ENCODE data around the gene RHPN2. TPM values are rescaled to one million over a fixed set of nuclear protein-coding genes. Genes with fewer than 3 reads are reported as not detected.

RHPN2 gene
- total and polyA plus RNA-seq, 2 experiments from 2014 or later, result 15.7 to 29.6 TPM

DNA sequence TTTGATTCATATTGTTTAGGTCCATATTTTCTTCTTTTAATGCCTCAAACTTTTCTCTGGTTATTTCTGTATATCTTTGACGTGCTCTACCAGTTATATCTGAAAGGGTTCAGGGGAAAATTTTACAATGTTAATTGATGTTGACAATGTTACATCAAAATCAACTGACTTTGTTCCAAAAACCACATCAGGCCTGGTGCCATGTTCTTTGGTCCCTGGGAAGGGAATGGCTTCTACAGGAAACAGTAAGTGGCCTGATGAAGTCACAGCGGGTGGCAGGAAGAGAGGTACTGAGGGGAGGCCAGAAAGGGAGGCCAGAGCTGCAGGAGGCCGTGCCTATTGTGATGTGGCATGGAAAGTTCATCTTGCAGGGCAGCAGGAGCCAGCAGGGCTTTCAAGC is 131.1 kb downstream of the RHPN2 start:
- no peaks in the 10 kb centered on the region for H3K36me3 ChIP-seq (ENCODE audit: insufficient read depth)
- Mint-ChIP-seq H3K9me3 (no peaks in the 10 kb centered on the region), H3K27ac (no peak overlapping the region), H3K27me3 (ENCODE audit: insufficient read depth, low read depth, poor library complexity) (peaks cover 6% of the 10 kb centered on the region), H3K4me1 (no peaks in the 10 kb centered on the region; the same call in 2 of the 3 replicates), H3K4me3 (no peak overlapping the region), H3K36me3 (ENCODE audit: low read depth) (peaks cover 48% of the 10 kb centered on the region)
- no peaks in the 10 kb centered on the region for H3F3A ChIP-seq (replicated peaks; ENCODE audit: low read depth)
- no peaks in the 10 kb centered on the region for H3K27me3 ChIP-seq (ENCODE audit: insufficient read depth)
- no peak overlapping the region for H3K4me3 ChIP-seq
- no peaks in the 10 kb centered on the region for H3K9me2 ChIP-seq (ENCODE audit: insufficient read depth)
- TF ChIP-seq CREB1 (CRISPR knock-in tag; IDR thresholded peaks at IDR 0.05; ENCODE audit: low read depth) (no peak), EZH2phosphoT487 (IDR thresholded peaks at IDR 0.05; ENCODE audit: unreplicated experiment) (no peak), ZNF331 (CRISPR knock-in tag; IDR thresholded peaks at IDR 0.05; ENCODE audit: low read depth) (no peak)
- H3K4me2 ChIP-seq, result no peak overlapping the region
- no peaks in the 10 kb centered on the region for H3K79me2 ChIP-seq (replicated peaks; ENCODE audit: insufficient read depth)
- ATAC-seq (no peak), DNase-seq (ENCODE audit: low spot score) (no peak)
- H3K4me1 ChIP-seq (ENCODE audit: insufficient read depth), result no peaks in the 10 kb centered on the region
- no peak overlapping the region for H3K27ac ChIP-seq (ENCODE audit: low read depth)
- no peak overlapping the region for H2AFZ ChIP-seq
- H4K20me1 ChIP-seq (replicated peaks; ENCODE audit: insufficient read depth), result no peaks in the 10 kb centered on the region

DNA sequence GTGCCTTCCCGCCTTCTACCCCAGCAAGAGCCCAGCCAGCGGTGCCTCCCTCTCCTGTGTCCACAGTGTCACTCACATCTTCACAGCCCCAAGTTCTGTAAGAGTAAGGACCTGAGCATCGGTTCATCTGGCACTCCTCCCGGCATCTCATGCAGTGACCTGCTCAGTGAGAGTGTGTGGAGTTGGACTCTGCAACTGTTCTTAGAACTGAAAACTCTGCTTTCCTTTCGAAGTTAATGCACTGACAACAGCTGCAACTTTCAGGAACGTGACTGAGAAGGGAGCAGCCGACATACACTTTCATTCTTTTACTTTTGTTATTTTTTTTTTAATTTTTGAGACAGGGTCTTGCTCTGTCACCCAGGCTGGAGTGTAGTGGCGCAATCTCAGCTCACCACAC is 134.1 kb downstream of the RHPN2 start:
- Mint-ChIP-seq H3K9me3 (peaks cover 4% of the 10 kb centered on the region; the same call in 2 of the 3 replicates), H3K36me3 (ENCODE audit: low read depth) (peaks cover 40% of the 10 kb centered on the region)

GRCh38 chr19:32928806-32929205 is 135.9 kb downstream of the RHPN2 start:
- Mint-ChIP-seq H3K36me3 (ENCODE audit: low read depth) (peaks cover 37% of the 10 kb centered on the region), H3K4me1 (no peaks in the 10 kb centered on the region; the same call in 2 of the 3 replicates), H3K27ac (no peak overlapping the region), H3K27me3 (ENCODE audit: insufficient read depth, low read depth, poor library complexity) (peaks cover 5% of the 10 kb centered on the region), H3K4me3 (no peak overlapping the region), H3K9me3 (peaks cover 4% of the 10 kb centered on the region; the same call in 2 of the 3 replicates)
- no peaks in the 10 kb centered on the region for H4K20me1 ChIP-seq (replicated peaks; ENCODE audit: insufficient read depth)
- H3F3A ChIP-seq (replicated peaks; ENCODE audit: low read depth), result no peaks in the 10 kb centered on the region
- H3K79me2 ChIP-seq (replicated peaks; ENCODE audit: insufficient read depth), result no peaks in the 10 kb centered on the region
- H3K36me3 ChIP-seq (ENCODE audit: insufficient read depth), result no peaks in the 10 kb centered on the region; the same call in 1 of the 2 replicates
- no peaks in the 10 kb centered on the region for H3K4me1 ChIP-seq (ENCODE audit: insufficient read depth)
- ATAC-seq (no peak), DNase-seq (ENCODE audit: low spot score) (no peak)
- no peak overlapping the region for H3K27ac ChIP-seq (ENCODE audit: low read depth)
- no peak overlapping the region for H3K4me3 ChIP-seq
- H3K9me2 ChIP-seq (ENCODE audit: insufficient read depth), result no peaks in the 10 kb centered on the region
- H3K27me3 ChIP-seq (ENCODE audit: insufficient read depth), result no peaks in the 10 kb centered on the region
- no peak overlapping the region for H3K4me2 ChIP-seq
- no peak overlapping the region for H2AFZ ChIP-seq
- no peak for TF ChIP-seq NANOG (IDR thresholded peaks at IDR 0.05; ENCODE audit: borderline replicate concordance)
- no peak for TF ChIP-seq POLR2AphosphoS5 (IDR thresholded peaks at IDR 0.05; ENCODE audit: low read depth)
- TF ChIP-seq, protein P1, sequence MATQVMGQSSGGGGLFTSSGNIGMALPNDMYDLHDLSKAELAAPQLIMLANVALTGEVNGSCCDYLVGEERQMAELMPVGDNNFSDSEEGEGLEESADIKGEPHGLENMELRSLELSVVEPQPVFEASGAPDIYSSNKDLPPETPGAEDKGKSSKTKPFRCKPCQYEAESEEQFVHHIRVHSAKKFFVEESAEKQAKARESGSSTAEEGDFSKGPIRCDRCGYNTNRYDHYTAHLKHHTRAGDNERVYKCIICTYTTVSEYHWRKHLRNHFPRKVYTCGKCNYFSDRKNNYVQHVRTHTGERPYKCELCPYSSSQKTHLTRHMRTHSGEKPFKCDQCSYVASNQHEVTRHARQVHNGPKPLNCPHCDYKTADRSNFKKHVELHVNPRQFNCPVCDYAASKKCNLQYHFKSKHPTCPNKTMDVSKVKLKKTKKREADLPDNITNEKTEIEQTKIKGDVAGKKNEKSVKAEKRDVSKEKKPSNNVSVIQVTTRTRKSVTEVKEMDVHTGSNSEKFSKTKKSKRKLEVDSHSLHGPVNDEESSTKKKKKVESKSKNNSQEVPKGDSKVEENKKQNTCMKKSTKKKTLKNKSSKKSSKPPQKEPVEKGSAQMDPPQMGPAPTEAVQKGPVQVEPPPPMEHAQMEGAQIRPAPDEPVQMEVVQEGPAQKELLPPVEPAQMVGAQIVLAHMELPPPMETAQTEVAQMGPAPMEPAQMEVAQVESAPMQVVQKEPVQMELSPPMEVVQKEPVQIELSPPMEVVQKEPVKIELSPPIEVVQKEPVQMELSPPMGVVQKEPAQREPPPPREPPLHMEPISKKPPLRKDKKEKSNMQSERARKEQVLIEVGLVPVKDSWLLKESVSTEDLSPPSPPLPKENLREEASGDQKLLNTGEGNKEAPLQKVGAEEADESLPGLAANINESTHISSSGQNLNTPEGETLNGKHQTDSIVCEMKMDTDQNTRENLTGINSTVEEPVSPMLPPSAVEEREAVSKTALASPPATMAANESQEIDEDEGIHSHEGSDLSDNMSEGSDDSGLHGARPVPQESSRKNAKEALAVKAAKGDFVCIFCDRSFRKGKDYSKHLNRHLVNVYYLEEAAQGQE (IDR thresholded peaks at IDR 0.05; ENCODE audit: unreplicated experiment), result no peak
- TF ChIP-seq ZNF331 (CRISPR knock-in tag; IDR thresholded peaks at IDR 0.05; ENCODE audit: low read depth), result no peak
- no peak for TF ChIP-seq STAT1 (IDR thresholded peaks at IDR 0.05; ENCODE audit: unreplicated experiment)
- TF ChIP-seq, protein P2, sequence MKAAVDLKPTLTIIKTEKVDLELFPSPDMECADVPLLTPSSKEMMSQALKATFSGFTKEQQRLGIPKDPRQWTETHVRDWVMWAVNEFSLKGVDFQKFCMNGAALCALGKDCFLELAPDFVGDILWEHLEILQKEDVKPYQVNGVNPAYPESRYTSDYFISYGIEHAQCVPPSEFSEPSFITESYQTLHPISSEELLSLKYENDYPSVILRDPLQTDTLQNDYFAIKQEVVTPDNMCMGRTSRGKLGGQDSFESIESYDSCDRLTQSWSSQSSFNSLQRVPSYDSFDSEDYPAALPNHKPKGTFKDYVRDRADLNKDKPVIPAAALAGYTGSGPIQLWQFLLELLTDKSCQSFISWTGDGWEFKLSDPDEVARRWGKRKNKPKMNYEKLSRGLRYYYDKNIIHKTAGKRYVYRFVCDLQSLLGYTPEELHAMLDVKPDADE (IDR thresholded peaks at IDR 0.05), result no peak
- no peak for TF ChIP-seq CREB1 (CRISPR knock-in tag; IDR thresholded peaks at IDR 0.05; ENCODE audit: low read depth)
- TF ChIP-seq JUNB (IDR thresholded peaks at IDR 0.05; ENCODE audit: unreplicated experiment), result no peak
- TF ChIP-seq EZH2 (IDR thresholded peaks at IDR 0.05; ENCODE audit: low read depth, unreplicated experiment), result no peak
- TF ChIP-seq ZNF114 (CRISPR knock-in tag; IDR thresholded peaks at IDR 0.05), result no peak

More for the DNA sequence above, 134.1 kb downstream of the RHPN2 start:
- H3F3A ChIP-seq (replicated peaks; ENCODE audit: low read depth), result no peaks in the 10 kb centered on the region
- no peaks in the 10 kb centered on the region for H4K20me1 ChIP-seq (replicated peaks; ENCODE audit: insufficient read depth)
- no peak overlapping the region for H3K4me3 ChIP-seq
- ATAC-seq, result no peak
- no peak for TF ChIP-seq JUNB (IDR thresholded peaks at IDR 0.05; ENCODE audit: unreplicated experiment)
- TF ChIP-seq EZH2phosphoT487 (IDR thresholded peaks at IDR 0.05; ENCODE audit: unreplicated experiment), result no peak
- TF ChIP-seq, protein P3, sequence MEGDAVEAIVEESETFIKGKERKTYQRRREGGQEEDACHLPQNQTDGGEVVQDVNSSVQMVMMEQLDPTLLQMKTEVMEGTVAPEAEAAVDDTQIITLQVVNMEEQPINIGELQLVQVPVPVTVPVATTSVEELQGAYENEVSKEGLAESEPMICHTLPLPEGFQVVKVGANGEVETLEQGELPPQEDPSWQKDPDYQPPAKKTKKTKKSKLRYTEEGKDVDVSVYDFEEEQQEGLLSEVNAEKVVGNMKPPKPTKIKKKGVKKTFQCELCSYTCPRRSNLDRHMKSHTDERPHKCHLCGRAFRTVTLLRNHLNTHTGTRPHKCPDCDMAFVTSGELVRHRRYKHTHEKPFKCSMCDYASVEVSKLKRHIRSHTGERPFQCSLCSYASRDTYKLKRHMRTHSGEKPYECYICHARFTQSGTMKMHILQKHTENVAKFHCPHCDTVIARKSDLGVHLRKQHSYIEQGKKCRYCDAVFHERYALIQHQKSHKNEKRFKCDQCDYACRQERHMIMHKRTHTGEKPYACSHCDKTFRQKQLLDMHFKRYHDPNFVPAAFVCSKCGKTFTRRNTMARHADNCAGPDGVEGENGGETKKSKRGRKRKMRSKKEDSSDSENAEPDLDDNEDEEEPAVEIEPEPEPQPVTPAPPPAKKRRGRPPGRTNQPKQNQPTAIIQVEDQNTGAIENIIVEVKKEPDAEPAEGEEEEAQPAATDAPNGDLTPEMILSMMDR (conservative IDR thresholded peaks at IDR 0.05; ENCODE audit: low read depth in 2 of 2), result no peak
- no peak for TF ChIP-seq NANOG (IDR thresholded peaks at IDR 0.05; ENCODE audit: borderline replicate concordance)
- no peak overlapping the region for H3K4me2 ChIP-seq
- DNase-seq (ENCODE audit: low spot score), result no peak
- H3K4me1 ChIP-seq (ENCODE audit: insufficient read depth), result no peaks in the 10 kb centered on the region
- no peaks in the 10 kb centered on the region for H3K27me3 ChIP-seq (ENCODE audit: insufficient read depth)
- H3K9me2 ChIP-seq (ENCODE audit: insufficient read depth), result no peaks in the 10 kb centered on the region
- H3K4me3 Mint-ChIP-seq, result no peak overlapping the region
- H3K36me3 ChIP-seq (ENCODE audit: insufficient read depth), result no peaks in the 10 kb centered on the region; the same call in 1 of the 2 replicates
- no peak overlapping the region for H2AFZ ChIP-seq
- H3K27me3 Mint-ChIP-seq (ENCODE audit: insufficient read depth, low read depth, poor library complexity), result peaks cover 8% of the 10 kb centered on the region
- no peaks in the 10 kb centered on the region for H3K79me2 ChIP-seq (replicated peaks; ENCODE audit: insufficient read depth)
- H3K4me1 Mint-ChIP-seq, result no peaks in the 10 kb centered on the region; the same call in 2 of the 3 replicates
- H3K27ac ChIP-seq (ENCODE audit: low read depth), result no peak overlapping the region
- no peak overlapping the region for H3K27ac Mint-ChIP-seq
